ENCODE data around the gene TBCK.

DNA sequence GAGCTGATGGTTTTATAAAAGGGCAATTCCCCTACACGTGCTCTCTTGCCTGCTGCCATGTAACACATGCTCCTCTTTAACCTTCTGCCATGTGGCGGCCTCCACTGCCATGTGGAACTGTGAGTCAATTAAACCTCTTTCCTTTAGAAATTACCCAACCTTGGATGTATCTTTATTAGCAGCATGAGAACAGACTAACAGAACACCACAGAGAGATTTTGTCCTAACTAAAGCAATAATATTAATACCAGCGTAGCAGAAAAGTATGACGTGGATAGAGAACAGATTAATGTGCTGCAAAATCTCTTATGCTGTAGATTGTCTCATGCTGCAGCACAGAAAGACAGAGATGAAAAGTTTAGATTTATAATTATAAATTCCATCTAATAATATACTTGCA is 23.4 kb upstream of the TBCK start:
- no peak for TF ChIP-seq GATA2 (IDR thresholded peaks at IDR 0.05; ENCODE audit: low read depth, low read length)
- no peak for TF ChIP-seq GATA3 (IDR thresholded peaks at IDR 0.05; ENCODE audit: low read depth, low read length)

Measured in SH-SY5Y (cell line).